SU-DHL-6 (cell line): ENCODE results near the gene ADARB2.

Experiments
- H2AFZ ChIP-seq: fragments of 200-600 bp; sonication (generic); 2 replicates; pipeline ENCODE4 v1.6.1; 2014; ENCODE audit warnings: low read depth, mild to moderate bottlenecking, moderate library complexity, mixed read lengths, antibody characterized with exemption, low read length; ENCODE audit not compliant: severe bottlenecking
- H3F3A ChIP-seq: fragments of 200-600 bp; shearing (Covaris generic); 2 replicates; pipeline ENCODE4 v1.6.0; 2016; ENCODE audit warnings: antibody characterized with exemption, mild to moderate bottlenecking; ENCODE audit not compliant: insufficient read depth
- H3K27ac ChIP-seq: fragments of 200-600 bp; sonication (generic); 2 replicates; pipeline ENCODE4 v1.5.1; 2016; ENCODE audit warnings: low read depth, mild to moderate bottlenecking, low read length, moderate library complexity, mixed read lengths
- H3K27me3 ChIP-seq: fragments of 200-600 bp; sonication (generic), shearing (Covaris generic); 2 replicates; pipeline ENCODE4 v1.6.0; 2014; ENCODE audit warnings: mild to moderate bottlenecking, low read length
- H3K36me3 ChIP-seq: fragments of 200-600 bp; sonication (generic); 2 replicates; pipeline ENCODE4 v1.6.1; 2014; ENCODE audit warnings: mild to moderate bottlenecking, low read length, mixed read lengths
- H3K4me2 ChIP-seq: fragments of 300-600, 200-600 bp; shearing (Covaris generic), sonication (generic); 2 replicates; pipeline ENCODE4 v1.6.0; 2014; ENCODE audit warnings: low read length, low read depth, mild to moderate bottlenecking; ENCODE audit not compliant: poor library complexity, severe bottlenecking
- H3K4me3 ChIP-seq: fragments of 200-600 bp; sonication (generic); 2 replicates; pipeline ENCODE4 v1.5.1; 2014; ENCODE audit warnings: antibody characterized with exemption, low read length, mild to moderate bottlenecking, mixed read lengths; ENCODE audit not compliant: insufficient read depth, poor library complexity, severe bottlenecking
- H3K79me2 ChIP-seq: fragments of 200-600 bp; sonication (generic); 2 replicates; pipeline ENCODE4 v1.6.1; 2014; ENCODE audit warnings: mild to moderate bottlenecking, low read length, moderate library complexity; ENCODE audit not compliant: insufficient read depth
- H3K9ac ChIP-seq: fragments of 200-600 bp; sonication (generic); 2 replicates; pipeline ENCODE4 v1.7.0; 2014; ENCODE audit warnings: mild to moderate bottlenecking, low read length
- H3K9me2 ChIP-seq: fragments of 200-600 bp; sonication (generic); replicated peaks from 2 replicates; pipeline ENCODE4 v1.6.1; 2014; ENCODE audit warnings: low read length; ENCODE audit not compliant: insufficient read depth
- H3K9me3 ChIP-seq: fragments of 200-600 bp; sonication (generic); 2 replicates; pipeline ENCODE4 v1.6.1; 2014; ENCODE audit warnings: low read length, mixed read lengths; ENCODE audit not compliant: insufficient read depth
- H4K20me1 ChIP-seq: fragments of 200-600 bp; sonication (generic); 2 replicates; pipeline ENCODE4 v1.6.1; 2014; ENCODE audit warnings: low read depth, mild to moderate bottlenecking, antibody characterized with exemption, low read length, moderate library complexity, mixed read lengths
- CTCF ChIP-seq: fragments of 200-600 bp; sonication (generic); IDR thresholded peaks from one replicate; pipeline ENCODE4 v1.5.1; 2017; ENCODE audit warnings: antibody characterized with exemption, mild to moderate bottlenecking, low read length, moderate library complexity; ENCODE audit not compliant: insufficient read depth, poor library complexity, severe bottlenecking
- EZH2phosphoT487 ChIP-seq: fragments of 200-600 bp; sonication (generic), shearing (Covaris generic); conservative IDR thresholded peaks from 2 replicates; pipeline ENCODE4 v1.6.1; 2018; ENCODE audit warnings: mild to moderate bottlenecking, antibody characterized with exemption, low read length, moderate library complexity, mixed read lengths

The ADARB2 gene

GRCh38 chr10:1149793-1150637, 587.3 kb downstream of the ADARB2 start:
- Histone ChIP-seq H4K20me1 (no peaks in the 10 kb centered on the region), H3K27me3 (no peaks in the 10 kb centered on the region)

GRCh38 chr10:1148855-1149605, 588.3 kb downstream of the ADARB2 start:
- Histone ChIP-seq H3K9me3 (no peaks in the 10 kb centered on the region), H3K9ac (no peak overlapping the region), H3K4me3 (no peak overlapping the region), H3K36me3 (no peaks in the 10 kb centered on the region), H4K20me1 (no peaks in the 10 kb centered on the region), H3K79me2 (no peaks in the 10 kb centered on the region), H3K4me2 (no peak overlapping the region), H3K27ac (no peak overlapping the region), H3K9me2 (no peaks in the 10 kb centered on the region), H3F3A (no peaks in the 10 kb centered on the region), H3K27me3 (no peaks in the 10 kb centered on the region), H2AFZ (no peak overlapping the region)
- no peak for TF ChIP-seq EZH2phosphoT487
- no peak for TF ChIP-seq CTCF

More at GRCh38 chr10:1149793-1150637, 587.3 kb downstream of the ADARB2 start:
- Histone ChIP-seq H3K4me2 (no peak overlapping the region), H3K9me2 (no peaks in the 10 kb centered on the region), H3K9ac (no peak overlapping the region), H3K9me3 (no peaks in the 10 kb centered on the region), H2AFZ (no peak overlapping the region), H3K27ac (no peak overlapping the region), H3K36me3 (no peaks in the 10 kb centered on the region), H3K79me2 (no peaks in the 10 kb centered on the region), H3F3A (no peaks in the 10 kb centered on the region), H3K4me3 (no peak overlapping the region)
- TF ChIP-seq EZH2phosphoT487: no peak
- no peak for TF ChIP-seq CTCF

- Histone ChIP-seq H3K79me2 (no peaks in the 10 kb centered on the region), H3K9ac (no peak overlapping the region), H4K20me1 (no peaks in the 10 kb centered on the region), H3K4me3 (no peak overlapping the region), H3K9me3 (no peaks in the 10 kb centered on the region), H3K4me2 (no peak overlapping the region), H3K27ac (no peak overlapping the region), H3K27me3 (no peaks in the 10 kb centered on the region), H2AFZ (no peak overlapping the region), H3K9me2 (no peaks in the 10 kb centered on the region), H3K36me3 (no peaks in the 10 kb centered on the region), H3F3A (no peaks in the 10 kb centered on the region)
- TF ChIP-seq CTCF: no peak
Observed at GRCh38 chr10:1147810-1148209, 589.5 kb downstream of the ADARB2 start.
